H9 (cell line): Measurements from ENCODE around the gene BICRAL. TPM values are rescaled to one million over a fixed set of nuclear protein-coding genes. Genes with fewer than 3 reads are reported as not detected.

Source experiments
- DNase-seq: peaks from one replicate; pipeline ENCODE4 v3.0.0-alpha.2; 2017
- H2AFZ ChIP-seq: one replicate; pipeline ENCODE4 v1.6.1; 2013; ENCODE audit warnings: mild to moderate bottlenecking, low read length, control low read depth, moderate library complexity
- H2AK5ac ChIP-seq: 2 replicates; pipeline ENCODE4 v1.6.1; 2013; ENCODE audit warnings: low read length, control low read depth, mixed read lengths; ENCODE audit not compliant: insufficient read length
- H2BK120ac ChIP-seq: one replicate; pipeline ENCODE4 v1.6.1; 2013; ENCODE audit warnings: low read depth, mild to moderate bottlenecking, low read length, control low read depth, inconsistent platforms; ENCODE audit not compliant: poor library complexity, severe bottlenecking
- H2BK12ac ChIP-seq: 2 replicates; pipeline ENCODE4 v1.6.1; 2013; ENCODE audit warnings: low read length, control low read depth, mixed read lengths, low read depth; ENCODE audit not compliant: insufficient read length
- H2BK15ac ChIP-seq: 2 replicates; pipeline ENCODE4 v1.6.1; 2013; ENCODE audit warnings: low read depth, low read length, control low read depth
- H2BK20ac ChIP-seq: one replicate; pipeline ENCODE4 v1.6.1; 2013; ENCODE audit warnings: low read depth, mild to moderate bottlenecking, low read length, control low read depth, inconsistent platforms; ENCODE audit not compliant: poor library complexity, severe bottlenecking
- H2BK5ac ChIP-seq: 2 replicates; pipeline ENCODE4 v1.6.1; 2013; ENCODE audit warnings: low read length, control low read depth, mixed read lengths; ENCODE audit not compliant: insufficient read length
- H3K14ac ChIP-seq: 2 replicates; pipeline ENCODE4 v1.6.1; 2013; ENCODE audit warnings: low read length, control low read depth; ENCODE audit not compliant: insufficient read depth
- H3K18ac ChIP-seq: 2 replicates; pipeline ENCODE4 v1.6.1; 2013; ENCODE audit warnings: low read depth, mild to moderate bottlenecking, mixed read lengths, low read length, control low read depth; ENCODE audit not compliant: insufficient read length
- H3K23ac ChIP-seq: 2 replicates; pipeline ENCODE4 v1.6.1; 2013; ENCODE audit warnings: low read length, control low read depth, mixed read lengths, low read depth; ENCODE audit not compliant: insufficient read length
- H3K23me2 ChIP-seq: 2 replicates; pipeline ENCODE4 v1.6.1; 2013; ENCODE audit warnings: low read depth, mild to moderate bottlenecking, mixed read lengths, low read length, control low read depth; ENCODE audit not compliant: insufficient read length, poor library complexity, severe bottlenecking
- H3K27ac ChIP-seq: 2 replicates; pipeline ENCODE4 v1.5.1; 2013; ENCODE audit warnings: low read length, control low read depth, mixed read lengths, low read depth; ENCODE audit not compliant: insufficient read length
- H3K27me3 ChIP-seq: 2 replicates; pipeline ENCODE4 v1.6.1; 2013; ENCODE audit warnings: low read length, control low read depth, inconsistent platforms; ENCODE audit not compliant: insufficient read depth
- H3K4ac ChIP-seq: 2 replicates; pipeline ENCODE4 v1.6.1; 2013; ENCODE audit warnings: low read depth, mild to moderate bottlenecking, control low read depth, inconsistent platforms, low read length, moderate library complexity
- H3K4me1 ChIP-seq: 2 replicates; pipeline ENCODE4 v1.6.1; 2013; ENCODE audit warnings: low read length, control low read depth, inconsistent platforms; ENCODE audit not compliant: insufficient read depth
- H3K4me2 ChIP-seq: 2 replicates; pipeline ENCODE4 v1.6.1; 2013; ENCODE audit warnings: low read length, control low read depth, mixed read lengths; ENCODE audit not compliant: insufficient read length, insufficient read depth
- H3K56ac ChIP-seq: 2 replicates; pipeline ENCODE4 v1.6.1; 2013; ENCODE audit warnings: low read depth, mild to moderate bottlenecking, mixed read lengths, low read length, control low read depth; ENCODE audit not compliant: insufficient read length
- H3K79me1 ChIP-seq: 2 replicates; pipeline ENCODE4 v1.6.1; 2013; ENCODE audit warnings: low read depth, mild to moderate bottlenecking, moderate library complexity, low read length, control low read depth, inconsistent platforms; ENCODE audit not compliant: insufficient read depth, poor library complexity, severe bottlenecking
- H3K79me2 ChIP-seq: 2 replicates; pipeline ENCODE4 v1.6.1; 2013; ENCODE audit warnings: low read length, control low read depth, inconsistent platforms; ENCODE audit not compliant: insufficient read depth
- H3K9ac ChIP-seq: 2 replicates; pipeline ENCODE4 v1.6.1; 2013; ENCODE audit warnings: low read length, control low read depth, mixed read lengths; ENCODE audit not compliant: insufficient read length; ENCODE audit errors: extremely low read depth
- H3K9me3 ChIP-seq: one replicate; pipeline ENCODE4 v1.6.1; 2013; ENCODE audit warnings: low read depth, low read length, inconsistent platforms; ENCODE audit not compliant: control insufficient read depth
- H3T11ph ChIP-seq: one replicate; pipeline ENCODE4 v1.6.1; 2013; ENCODE audit warnings: mild to moderate bottlenecking, low read length, control low read depth, inconsistent platforms
- H4K20me1 ChIP-seq: one replicate; pipeline ENCODE4 v1.6.1; 2013; ENCODE audit not compliant: control insufficient read depth, insufficient read length, insufficient read depth
- H4K5ac ChIP-seq: 2 replicates; pipeline ENCODE4 v1.6.1; 2013; ENCODE audit warnings: low read depth, mild to moderate bottlenecking, mixed read lengths, low read length, control low read depth; ENCODE audit not compliant: insufficient read length
- H4K8ac ChIP-seq: replicated peaks from 2 replicates; pipeline ENCODE4 v1.6.1; 2013; ENCODE audit warnings: low read length, control low read depth, mixed read lengths, low read depth; ENCODE audit not compliant: insufficient read length
- H4K91ac ChIP-seq: 2 replicates; pipeline ENCODE4 v1.6.1; 2013; ENCODE audit warnings: low read depth, mild to moderate bottlenecking, moderate library complexity, mixed read lengths, low read length, control low read depth; ENCODE audit not compliant: insufficient read length
- H3K27ac Mint-ChIP-seq, 3 experiments: 2 replicates in 2 of 3; 3 replicates in 1 of 3; pipeline ENCODE4 v1.8.0; 2020 to 2021; ENCODE audit warnings: mixed read lengths in 3 of 3, mild to moderate bottlenecking in 1 of 3, moderate library complexity in 1 of 3
- H3K27me3 Mint-ChIP-seq: 2 replicates; pipeline ENCODE4 v1.8.0; 2021; ENCODE audit warnings: low read depth, mild to moderate bottlenecking, moderate library complexity, mixed read lengths
- H3K36me3 Mint-ChIP-seq, 3 experiments: 2 replicates in 2 of 3; 3 replicates in 1 of 3; pipeline ENCODE4 v1.8.0; 2020 to 2021; ENCODE audit warnings: low read depth in 3 of 3, mixed read lengths in 3 of 3; ENCODE audit not compliant: insufficient read depth in 1 of 3
- H3K4me1 Mint-ChIP-seq, 2 experiments: 2 replicates each; pipeline ENCODE4 v1.8.0; 2020; ENCODE audit warnings: mixed read lengths in 2 of 2
- H3K4me3 Mint-ChIP-seq, 2 experiments: 2 replicates in 1 of 2; 3 replicates in 1 of 2; pipeline ENCODE4 v1.8.0; 2020 to 2021; ENCODE audit warnings: mild to moderate bottlenecking in 2 of 2, mixed read lengths in 2 of 2, moderate library complexity in 1 of 2
- H3K9me3 Mint-ChIP-seq, 2 experiments: 2 replicates in 1 of 2; 3 replicates in 1 of 2; pipeline ENCODE4 v1.8.0; 2020; ENCODE audit warnings: mild to moderate bottlenecking in 2 of 2, mixed read lengths in 2 of 2, moderate library complexity in 1 of 2
- WGBS: extraction: QIAGEN DNeasy Blood & Tissue Kit; methylation state at CpG from one replicate; pipeline ENCODE4 v1.1.7; 2013; ENCODE audit warnings: missing lambda C conversion rate, low lambda C conversion rate, mixed read lengths; ENCODE audit not compliant: insufficient read length; ENCODE audit errors: extremely low coverage; 5-methylcytosine and 5-hydroxymethylcytosine counted together
- total RNA-seq: library from RNA; stranded (reverse); gene quantifications from 2 replicates; pipeline ENCODE4 v1.2.1, GENCODE V29; 2021
- TF ChIP-seq, protein P1 (sequence below): fragments of 200-600 bp; sonication (generic); conservative IDR thresholded peaks from 3 replicates; pipeline ENCODE4 v1.8.0; 2021; ENCODE audit warnings: antibody characterized with exemption, mild to moderate bottlenecking

The BICRAL gene
- total RNA-seq, 1 experiment from 2014 or later, result 9.8 TPM

DNA sequence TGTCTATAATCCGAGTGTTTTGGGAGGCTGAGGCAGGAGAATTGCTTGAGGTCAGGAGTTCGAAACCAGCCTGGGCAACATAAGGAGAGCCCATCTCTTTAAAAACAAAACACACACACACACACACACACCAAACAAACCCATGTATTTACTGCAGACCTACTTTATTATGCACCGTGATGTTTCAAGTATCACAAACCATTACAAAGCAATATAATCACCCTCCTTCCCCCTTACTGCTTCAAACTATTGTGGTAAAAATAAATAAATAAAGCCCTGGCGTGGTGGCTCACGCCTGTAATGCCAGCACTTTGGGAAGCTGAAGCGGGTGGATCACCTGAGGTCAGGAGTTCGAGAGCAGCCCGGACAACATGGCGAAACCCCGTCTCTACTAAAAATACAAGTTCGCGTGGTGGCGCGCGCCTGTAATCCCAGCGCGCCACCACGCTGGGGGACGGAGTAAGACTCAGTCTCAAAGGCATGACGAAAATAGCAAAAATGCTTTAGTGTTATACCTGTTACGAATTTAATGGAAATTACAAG, 37.4 kb upstream of the BICRAL start:
- Histone ChIP-seq H3K4ac (no peak overlapping the region), H3K18ac (no peak overlapping the region), H4K91ac (no peak overlapping the region), H3K23me2 (peaks cover 23% of the 10 kb centered on the region), H2BK15ac (no peak overlapping the region), H3K9ac (peak overlapping the region; percentile 98), H2BK120ac (no peak overlapping the region), H2BK20ac (no peak overlapping the region), H3K79me1 (peaks cover 8% of the 10 kb centered on the region), H3K9me3 (no peaks in the 10 kb centered on the region), H3K56ac (no peak overlapping the region), H3K79me2 (peaks cover 6% of the 10 kb centered on the region; the same call in 1 of the 2 replicates), H2AK5ac (no peak overlapping the region), H3K23ac (no peak overlapping the region), H4K20me1 (no peaks in the 10 kb centered on the region), H2AFZ (no peak overlapping the region), H4K8ac (no peak overlapping the region), H3T11ph (no peak overlapping the region), H3K27ac (no peak overlapping the region), H3K4me2 (peak overlapping the region; percentile 90), H3K4me1 (no peaks in the 10 kb centered on the region), H3K27me3 (no peaks in the 10 kb centered on the region), H2BK12ac (no peak overlapping the region), H3K14ac (no peak overlapping the region), H2BK5ac (no peak overlapping the region), H4K5ac (no peak overlapping the region)
- Mint-ChIP-seq H3K4me1 (peaks cover 12 to 20% of the 10 kb centered on the region in 2 experiments), H3K27ac (no peak overlapping the region), H3K36me3 (peaks cover 2 to 4% (median 4%) of the 10 kb centered on the region in 3 experiments; a peak in 6 of 7 replicates), H3K9me3 (no peaks in the 10 kb centered on the region), H3K27me3 (no peaks in the 10 kb centered on the region), H3K4me3 (peak overlapping the region; percentile 98 to 100)
- TF ChIP-seq, protein P1, sequence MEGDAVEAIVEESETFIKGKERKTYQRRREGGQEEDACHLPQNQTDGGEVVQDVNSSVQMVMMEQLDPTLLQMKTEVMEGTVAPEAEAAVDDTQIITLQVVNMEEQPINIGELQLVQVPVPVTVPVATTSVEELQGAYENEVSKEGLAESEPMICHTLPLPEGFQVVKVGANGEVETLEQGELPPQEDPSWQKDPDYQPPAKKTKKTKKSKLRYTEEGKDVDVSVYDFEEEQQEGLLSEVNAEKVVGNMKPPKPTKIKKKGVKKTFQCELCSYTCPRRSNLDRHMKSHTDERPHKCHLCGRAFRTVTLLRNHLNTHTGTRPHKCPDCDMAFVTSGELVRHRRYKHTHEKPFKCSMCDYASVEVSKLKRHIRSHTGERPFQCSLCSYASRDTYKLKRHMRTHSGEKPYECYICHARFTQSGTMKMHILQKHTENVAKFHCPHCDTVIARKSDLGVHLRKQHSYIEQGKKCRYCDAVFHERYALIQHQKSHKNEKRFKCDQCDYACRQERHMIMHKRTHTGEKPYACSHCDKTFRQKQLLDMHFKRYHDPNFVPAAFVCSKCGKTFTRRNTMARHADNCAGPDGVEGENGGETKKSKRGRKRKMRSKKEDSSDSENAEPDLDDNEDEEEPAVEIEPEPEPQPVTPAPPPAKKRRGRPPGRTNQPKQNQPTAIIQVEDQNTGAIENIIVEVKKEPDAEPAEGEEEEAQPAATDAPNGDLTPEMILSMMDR, result no peak
- no CpG with 5 or more reads among the region's 21 CpGs for WGBS
- no peak for DNase-seq
